Ramos (cell line): ENCODE results near the gene GRIK1.

Experiments used
- in situ Hi-C: fragments of 300-500 bp; cut with MboI; formaldehyde crosslinking; loops from one replicate; pipeline ENCODE4 v1.14.3; 2022; ENCODE audit warnings: low sequenced_read_pairs; ENCODE audit not compliant: unreplicated experiment

The GRIK1 gene

DNA sequence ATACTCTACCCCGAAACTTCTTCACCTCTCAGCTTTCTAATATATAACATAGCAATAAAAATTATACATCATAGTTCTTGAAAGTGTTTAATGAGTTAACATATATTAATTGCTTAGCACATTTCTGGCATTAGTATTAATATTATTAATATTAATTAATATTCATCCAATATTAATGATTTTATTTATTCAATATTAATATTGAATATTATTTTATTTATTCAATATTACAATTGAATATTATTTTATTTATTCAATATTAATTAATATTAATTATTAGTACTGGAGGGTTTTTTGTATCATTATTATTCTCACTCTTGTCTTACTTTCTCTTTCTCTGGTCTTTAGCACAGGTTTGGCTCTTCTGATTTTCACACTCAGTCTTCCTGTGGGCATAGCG is 105.2 kb downstream of the GRIK1 start:
- in situ Hi-C loops, result loop anchor here (25.0 kb wide), 1 partner anchor 747 kb away; no protein-coding TSS in a partner anchor

DNA sequence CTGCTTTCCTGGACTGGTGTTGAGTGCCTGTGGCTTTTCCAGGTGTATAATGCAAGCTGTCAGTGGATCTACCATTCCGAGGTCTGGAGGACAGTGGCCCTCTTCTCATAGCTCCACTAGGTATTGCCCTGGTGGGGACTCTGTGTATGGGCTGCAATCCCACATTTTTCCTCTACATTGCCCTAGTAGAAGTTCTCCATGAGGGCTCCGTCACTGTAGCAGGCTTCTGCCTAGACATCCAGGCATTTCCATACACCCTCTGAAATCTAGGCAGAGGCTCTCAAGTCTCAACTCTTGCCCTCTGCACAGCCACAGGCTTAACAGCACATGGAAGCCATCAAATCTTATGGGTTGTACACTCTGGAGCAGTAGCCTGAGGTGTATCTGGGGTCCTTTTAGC is 107.6 kb downstream of the GRIK1 start:
- in situ Hi-C loops, result loop anchor here (25.0 kb wide), 1 partner anchor 745 kb away; no protein-coding TSS in a partner anchor

DNA sequence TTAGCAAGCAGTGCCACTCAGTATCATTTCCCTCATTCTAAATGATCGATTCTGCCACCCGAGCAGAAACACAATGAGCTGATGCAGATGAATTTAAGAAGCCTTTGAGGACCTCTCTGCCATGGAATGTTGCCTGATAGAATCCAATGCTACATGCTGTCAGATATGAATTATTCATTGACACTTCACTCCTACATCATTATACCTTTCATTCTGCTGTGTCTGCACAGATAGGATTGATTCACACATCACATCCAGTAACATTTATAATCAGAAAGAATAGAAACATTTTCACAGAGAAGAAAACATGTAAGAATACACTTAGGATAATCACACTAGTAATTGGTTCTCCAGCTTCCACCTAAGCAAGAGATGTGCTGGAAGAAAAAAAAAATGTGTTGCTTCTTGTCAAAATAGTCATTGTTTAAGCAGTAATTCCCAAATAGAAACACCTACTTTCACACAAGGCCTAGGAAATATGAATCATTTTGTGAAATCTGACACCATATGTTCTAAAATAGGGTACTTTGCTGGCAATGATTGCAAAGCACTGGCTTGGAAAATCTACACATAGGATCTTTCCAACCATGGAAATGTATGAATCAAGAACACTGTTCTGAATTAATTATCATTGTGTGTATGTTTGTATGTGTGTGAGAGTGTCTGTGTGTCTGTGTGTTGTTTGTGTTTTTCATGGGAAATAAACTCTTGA is 110.1 kb downstream of the GRIK1 start:
- in situ Hi-C loops, result loop anchor here (25.0 kb wide), 1 partner anchor 742 kb away; no protein-coding TSS in a partner anchor

DNA sequence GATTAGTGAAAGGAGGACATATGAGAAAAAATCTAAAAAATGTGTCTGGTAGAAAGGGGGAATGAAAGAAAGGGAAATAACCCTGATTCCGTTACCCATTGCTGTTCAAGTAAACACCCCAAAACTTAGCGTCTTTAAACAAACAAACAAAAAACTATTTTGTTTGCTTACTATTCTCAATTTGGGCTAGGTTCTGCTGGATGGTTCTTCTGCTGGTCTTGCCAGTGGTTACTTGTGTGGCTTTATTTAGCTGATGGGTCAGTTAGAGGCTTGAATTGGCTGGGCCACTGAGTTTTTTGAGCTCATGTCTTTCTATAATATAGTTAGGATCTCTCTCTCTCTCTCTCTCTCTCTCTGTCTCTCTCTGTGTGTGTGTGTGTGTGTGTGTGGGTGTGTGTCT is 112.1 kb downstream of the GRIK1 start:
- in situ Hi-C loops, result loop anchor here (25.0 kb wide), 1 partner anchor 740 kb away; no protein-coding TSS in a partner anchor

DNA sequence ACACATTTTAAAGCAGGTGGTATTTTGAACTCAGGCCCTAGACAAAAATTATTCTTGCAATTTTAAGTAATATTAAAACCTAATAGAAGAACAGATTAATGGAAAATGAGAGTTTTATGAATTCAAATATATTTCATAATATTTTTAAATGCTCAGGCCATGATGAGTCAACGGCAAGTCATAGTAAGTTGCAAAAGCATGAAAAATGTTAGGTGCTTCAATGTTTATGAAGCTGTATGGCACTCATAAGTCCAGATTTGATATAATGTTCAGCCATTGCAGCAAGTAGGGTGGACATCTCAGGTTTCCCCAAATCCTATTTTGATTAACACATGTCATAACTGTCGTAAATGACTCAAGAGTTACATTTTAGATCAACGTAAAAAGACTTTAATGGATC is 112.6 kb downstream of the GRIK1 start:
- in situ Hi-C loops, result loop anchor here (25.0 kb wide), 1 partner anchor 740 kb away; no protein-coding TSS in a partner anchor

DNA sequence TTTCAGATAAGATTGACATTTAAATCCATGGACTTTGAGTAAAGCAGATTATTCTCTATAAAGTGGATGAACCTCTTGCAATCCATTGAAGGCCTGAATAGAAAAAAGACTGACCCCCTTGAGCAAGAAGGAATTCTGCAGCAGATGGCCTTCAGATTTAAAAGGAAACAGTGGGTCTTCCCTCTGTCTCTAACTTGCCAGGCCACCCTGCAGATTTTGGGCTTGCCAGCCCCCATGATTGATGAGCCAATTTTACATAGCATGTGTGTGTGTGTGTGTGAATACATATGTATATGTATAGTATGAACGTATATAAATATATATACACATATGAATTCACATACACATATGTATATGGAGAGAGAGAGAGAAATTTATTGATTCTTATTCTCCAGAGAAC is 113.4 kb downstream of the GRIK1 start:
- in situ Hi-C loops, result loop anchor here (25.0 kb wide), 1 partner anchor 739 kb away; no protein-coding TSS in a partner anchor

DNA sequence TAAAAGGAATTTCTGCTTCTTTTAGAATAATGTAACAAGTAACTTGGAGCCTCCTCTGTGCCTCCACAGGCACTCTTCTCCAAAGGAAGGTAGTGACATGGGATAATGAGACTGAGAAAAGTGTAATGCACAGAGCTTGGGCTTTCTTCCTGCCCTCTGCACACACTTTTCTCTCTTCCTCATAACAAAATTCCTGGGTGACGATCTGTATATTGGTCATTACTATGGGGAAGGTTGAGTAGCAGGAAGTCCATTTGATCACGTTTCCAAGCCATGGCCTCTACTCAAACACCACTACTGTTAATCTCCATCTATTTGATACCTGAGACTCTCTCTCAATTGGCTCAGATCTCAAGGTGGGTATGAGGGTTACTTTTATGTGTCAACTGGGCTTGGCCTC is 113.9 kb downstream of the GRIK1 start:
- in situ Hi-C loops, result loop anchor here (25.0 kb wide), 1 partner anchor 739 kb away; no protein-coding TSS in a partner anchor

DNA sequence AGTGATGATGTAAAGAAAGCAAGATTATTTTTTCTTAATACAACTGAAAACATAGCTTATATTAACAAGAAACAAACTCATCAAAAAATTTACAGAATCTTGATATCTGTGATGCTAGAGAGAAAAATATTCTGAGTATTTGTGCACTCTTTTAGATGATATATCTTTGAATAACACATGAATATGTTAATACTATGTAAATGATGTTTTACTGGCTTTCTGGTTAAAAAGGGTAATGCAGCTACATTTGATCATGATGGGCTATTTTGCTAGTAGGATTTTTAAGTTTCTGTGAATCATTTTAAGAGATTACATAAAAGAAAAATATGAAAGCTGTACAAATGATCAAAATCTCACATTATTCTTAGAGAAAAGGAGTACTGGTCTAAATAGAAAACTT is 114.5 kb downstream of the GRIK1 start:
- in situ Hi-C loops, result loop anchor here (25.0 kb wide), 1 partner anchor 738 kb away; no protein-coding TSS in a partner anchor

DNA sequence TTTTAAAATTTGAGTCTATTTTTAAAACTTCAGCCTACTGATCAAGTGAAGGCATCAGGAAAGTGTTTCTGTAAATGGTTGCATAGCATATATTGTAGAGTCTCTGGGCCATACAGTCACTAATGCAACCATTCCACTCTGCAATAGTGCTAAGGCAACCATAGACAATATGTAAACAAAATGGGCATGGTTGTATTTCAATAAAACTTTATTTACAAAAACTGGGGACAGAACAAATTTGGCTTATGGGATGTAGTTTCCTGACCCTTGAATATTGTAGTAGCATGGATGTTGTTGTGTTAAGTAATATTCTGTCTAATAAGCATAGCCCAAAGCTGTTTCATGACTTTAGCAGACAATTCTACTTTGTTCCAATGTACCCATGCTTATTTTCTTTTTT is 117.7 kb downstream of the GRIK1 start:
- in situ Hi-C loops, result no loop called here

DNA sequence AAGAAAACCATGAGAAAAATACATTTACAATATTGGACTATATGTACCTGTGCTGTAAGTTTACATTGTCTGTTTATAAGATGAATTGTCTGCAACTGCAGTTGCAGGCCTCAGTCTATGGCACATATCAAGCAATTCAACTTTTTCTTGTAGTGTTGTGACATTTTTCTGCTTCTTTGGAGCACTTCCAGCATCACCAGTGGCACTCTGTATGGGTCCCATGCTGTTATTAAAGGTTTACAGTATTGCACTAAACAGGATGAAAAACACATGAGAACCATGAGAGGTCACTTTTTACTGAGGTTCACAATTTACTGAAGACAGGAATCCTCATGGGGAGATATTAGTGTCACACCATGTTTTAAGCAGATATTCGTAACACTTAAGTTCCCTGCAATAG is 118.6 kb downstream of the GRIK1 start:
- in situ Hi-C loops, result no loop called here

DNA sequence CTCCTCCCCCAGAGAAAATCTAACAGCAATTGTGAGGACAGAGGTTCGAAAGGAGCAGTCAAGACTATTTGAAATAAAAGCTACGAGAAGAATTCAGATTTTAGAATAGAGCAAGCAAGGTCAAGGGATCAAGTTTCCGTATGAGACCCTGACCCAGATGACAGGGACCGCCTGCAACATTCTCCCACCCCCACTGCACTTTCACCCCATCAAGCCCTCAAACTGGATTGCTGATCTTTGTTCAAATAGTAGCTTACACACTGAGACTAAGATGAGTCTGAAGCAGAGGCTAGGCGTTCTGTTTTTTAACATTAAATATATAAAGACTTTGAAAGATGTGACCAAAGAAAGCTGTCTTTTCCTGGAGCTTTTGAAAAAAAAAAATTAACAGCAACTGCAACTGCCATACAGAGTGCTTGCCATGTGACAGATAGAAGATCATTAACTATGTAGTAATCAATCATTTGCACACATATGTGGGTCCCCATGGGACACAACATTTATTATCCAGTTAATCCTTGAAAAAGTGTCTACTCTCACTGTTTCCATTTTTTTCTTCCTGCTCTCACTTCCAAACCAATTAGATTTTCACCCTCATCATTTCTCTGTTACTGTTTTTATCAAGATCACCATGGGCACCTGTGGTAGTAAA is 120.0 kb downstream of the GRIK1 start:
- in situ Hi-C loops, result no loop called here

DNA sequence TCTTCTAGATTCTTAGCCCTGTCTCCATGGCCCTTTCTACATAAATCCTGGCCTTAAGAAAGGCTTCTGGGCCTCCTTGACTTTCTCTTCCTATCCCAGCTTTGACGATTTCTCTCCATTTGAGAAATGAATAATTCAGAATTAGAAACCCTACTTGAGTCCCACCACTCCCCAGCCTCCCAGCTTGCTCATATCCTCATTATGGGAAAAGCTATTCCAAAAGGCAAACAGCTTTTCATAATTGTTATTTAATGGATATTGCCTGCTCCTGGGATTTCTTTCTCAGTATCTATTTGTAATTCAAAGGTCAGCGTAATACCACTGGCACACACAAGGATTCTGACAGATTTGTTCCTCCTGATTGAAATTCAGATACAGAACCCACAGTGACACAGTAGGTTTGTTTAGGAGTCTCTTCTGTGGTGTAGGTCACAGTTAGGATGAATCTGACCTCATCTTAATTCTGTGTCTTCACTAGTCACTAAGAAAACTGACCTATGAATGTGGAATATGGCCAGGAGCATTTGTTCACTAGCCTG is 121.3 kb downstream of the GRIK1 start:
- in situ Hi-C loops, result no loop called here

DNA sequence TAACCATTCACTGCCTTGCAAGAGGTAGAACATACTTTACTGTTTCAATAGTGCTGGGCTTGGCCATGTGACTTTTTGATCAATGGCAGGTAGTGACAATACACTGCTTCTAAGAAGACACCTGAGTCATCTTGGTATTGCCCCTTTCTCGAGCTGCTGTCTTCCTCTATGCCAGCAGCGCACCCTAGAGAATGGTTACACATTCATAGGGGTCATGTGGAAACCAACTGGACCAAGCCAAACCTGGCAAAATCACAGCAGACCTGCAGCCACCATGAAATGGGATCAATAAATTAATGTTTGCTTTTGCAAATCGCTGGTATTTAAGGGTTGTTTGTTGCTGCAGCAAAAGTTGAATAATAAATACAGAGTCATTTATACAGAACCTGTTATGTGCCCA is 122.3 kb downstream of the GRIK1 start:
- in situ Hi-C loops, result no loop called here

DNA sequence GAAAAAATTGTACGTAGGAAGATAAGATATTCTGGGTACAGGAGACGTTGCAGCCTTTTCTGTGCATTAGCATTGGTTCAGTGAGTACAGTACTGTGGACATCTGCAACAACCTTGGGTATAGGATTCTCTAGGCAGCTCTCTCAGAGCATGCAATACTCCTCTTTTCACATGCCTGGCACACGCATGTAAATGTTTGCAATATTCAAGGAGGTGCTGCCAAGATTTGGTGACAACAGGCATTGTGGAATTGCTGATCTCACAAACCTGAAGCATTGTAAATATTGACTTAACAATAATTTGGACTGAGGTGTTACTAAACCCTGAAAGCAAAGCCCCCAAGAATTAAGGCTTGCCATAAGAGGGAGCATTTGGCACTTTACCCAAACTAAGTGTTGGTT is 126.8 kb downstream of the GRIK1 start:
- in situ Hi-C loops, result no loop called here

DNA sequence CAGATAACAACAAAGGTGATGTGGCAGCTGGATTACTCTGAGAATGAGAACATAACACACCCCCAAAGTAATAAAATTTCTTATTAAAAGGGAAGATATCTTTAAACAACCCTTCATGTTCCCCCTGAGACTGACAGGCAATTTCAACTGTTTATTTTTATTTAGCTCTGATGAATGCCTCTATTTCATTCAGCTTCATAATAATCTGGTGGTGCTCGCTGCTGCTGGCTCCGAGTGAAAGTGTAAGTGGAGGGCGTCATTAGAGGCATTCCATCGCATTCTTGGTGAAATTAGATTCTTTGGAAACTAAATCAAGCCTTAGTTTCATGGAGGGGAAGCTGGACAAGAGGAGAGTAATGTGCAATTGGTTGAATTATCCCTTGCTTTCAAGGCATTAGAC is 128.9 kb downstream of the GRIK1 start:
- in situ Hi-C loops, result no loop called here

DNA sequence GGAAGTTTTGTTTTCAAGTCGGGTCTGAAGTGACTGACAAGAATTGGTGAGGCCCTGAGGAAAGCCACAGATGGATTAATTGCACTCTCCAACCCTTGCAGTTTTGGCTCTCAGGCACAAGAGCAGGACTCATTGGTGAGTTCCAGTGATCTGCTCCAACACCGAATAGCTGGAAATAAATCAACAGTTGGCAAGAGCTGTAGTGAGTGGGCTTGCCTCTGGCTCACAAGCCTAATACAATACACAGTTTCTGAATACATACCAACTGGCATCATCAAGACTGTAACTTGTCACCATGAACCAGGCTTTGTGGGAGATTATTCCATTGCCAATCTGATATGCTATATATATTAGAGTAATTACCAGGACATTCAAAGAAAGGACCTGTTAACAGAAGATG is 131.6 kb downstream of the GRIK1 start:
- in situ Hi-C loops, result no loop called here

DNA sequence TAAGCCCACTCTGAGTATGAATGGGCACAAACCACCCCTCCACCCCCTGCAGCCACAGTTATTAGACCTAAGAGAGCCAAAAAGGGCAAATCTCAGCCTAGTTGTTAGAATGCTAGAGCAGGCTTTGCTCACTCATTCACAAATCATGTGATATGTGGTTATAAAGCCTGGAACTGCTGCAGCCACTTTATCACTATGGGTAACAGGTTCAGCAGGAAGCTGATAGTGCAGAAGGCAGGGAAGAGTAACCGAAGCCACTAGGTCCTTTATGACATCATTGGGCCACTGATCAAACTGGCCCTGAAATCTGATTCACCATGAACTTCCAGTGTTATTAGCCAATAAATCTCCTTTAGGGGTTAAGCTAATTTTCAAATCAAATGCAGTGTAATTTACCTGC is 134.7 kb downstream of the GRIK1 start:
- in situ Hi-C loops, result no loop called here

DNA sequence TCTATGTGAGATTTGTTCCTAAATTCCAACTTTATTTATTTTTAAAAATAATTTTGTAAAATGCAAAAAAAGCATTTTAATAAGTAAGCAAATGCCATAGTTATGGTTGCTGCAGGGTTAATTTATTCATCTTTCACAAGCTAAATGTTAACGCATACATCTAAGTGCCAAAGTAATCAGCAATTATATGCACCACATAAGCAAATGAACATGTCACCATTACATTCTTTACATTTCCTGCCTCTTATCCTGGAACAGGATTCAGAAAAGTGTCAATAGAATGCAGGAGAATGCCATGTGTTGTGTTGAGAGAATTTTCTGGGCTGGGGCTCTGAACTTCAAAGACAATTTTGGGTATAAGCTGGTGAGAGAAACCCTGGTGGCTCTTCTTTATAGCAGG is 136.6 kb downstream of the GRIK1 start:
- in situ Hi-C loops, result no loop called here

DNA sequence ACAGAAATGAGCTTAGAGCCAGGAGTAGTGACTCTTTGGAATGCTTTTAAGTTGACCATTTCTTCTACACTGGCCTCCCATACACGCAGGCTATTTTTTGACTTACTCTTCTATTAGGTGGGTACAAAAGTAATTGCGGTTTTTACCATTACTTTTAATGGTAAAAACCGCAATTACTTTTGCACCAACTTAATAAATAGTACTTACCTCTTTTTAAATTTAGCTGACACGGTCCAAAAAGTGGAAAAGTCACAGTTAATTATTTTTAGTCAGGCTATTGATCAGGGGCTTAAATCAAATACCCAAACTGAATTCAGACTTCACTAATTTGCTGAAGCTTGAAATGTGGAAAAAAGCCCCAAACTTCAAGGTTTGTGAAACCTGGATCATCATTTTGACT is 138.7 kb downstream of the GRIK1 start:
- in situ Hi-C loops, result no loop called here

DNA sequence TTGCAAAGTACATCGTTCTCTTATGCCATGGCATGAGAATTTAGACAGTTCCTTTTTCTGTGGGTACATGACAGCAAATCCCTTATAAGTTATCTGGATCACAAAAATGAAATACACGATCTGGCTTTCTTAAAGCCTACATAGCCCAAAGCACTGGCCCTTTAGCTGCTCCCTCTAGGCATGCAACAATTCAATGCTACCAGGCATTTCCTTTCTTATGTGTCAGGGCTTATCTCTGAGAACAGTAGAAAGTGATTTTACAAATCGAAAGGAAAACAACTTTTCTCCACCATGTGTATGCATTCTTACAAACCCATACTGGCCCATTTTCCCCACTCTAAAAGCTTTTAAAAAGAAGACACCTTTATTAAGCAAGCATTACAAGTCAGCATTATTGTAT is 139.7 kb downstream of the GRIK1 start:
- in situ Hi-C loops, result no loop called here

DNA sequence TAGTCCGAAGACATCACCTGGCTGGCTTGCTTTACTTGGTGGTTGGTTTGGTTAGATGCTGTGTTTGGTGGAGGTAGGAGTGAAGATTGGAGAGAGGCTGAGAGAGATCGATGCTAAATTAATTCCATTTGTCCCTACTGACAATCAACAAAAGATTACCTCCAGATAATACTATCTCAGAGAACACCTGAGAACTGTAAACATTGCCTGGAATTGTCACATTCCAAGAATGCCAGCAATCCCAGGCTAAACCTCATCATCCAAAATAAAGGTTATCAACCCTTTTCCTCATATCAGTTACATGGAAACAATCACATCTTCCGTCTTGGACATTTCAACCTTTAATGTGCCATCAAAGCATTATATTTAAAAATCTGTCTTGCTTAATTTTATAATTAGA is 141.0 kb downstream of the GRIK1 start:
- in situ Hi-C loops, result no loop called here
